Fibroblast of peridontal ligament (primary cell): ENCODE data around the gene GTPBP4.

Experiments used
- DNase-seq: peaks from one replicate; pipeline ENCODE4 v3.0.0-alpha.2; 2010; ENCODE audit errors: extremely low read depth

GTPBP4 gene

DNA sequence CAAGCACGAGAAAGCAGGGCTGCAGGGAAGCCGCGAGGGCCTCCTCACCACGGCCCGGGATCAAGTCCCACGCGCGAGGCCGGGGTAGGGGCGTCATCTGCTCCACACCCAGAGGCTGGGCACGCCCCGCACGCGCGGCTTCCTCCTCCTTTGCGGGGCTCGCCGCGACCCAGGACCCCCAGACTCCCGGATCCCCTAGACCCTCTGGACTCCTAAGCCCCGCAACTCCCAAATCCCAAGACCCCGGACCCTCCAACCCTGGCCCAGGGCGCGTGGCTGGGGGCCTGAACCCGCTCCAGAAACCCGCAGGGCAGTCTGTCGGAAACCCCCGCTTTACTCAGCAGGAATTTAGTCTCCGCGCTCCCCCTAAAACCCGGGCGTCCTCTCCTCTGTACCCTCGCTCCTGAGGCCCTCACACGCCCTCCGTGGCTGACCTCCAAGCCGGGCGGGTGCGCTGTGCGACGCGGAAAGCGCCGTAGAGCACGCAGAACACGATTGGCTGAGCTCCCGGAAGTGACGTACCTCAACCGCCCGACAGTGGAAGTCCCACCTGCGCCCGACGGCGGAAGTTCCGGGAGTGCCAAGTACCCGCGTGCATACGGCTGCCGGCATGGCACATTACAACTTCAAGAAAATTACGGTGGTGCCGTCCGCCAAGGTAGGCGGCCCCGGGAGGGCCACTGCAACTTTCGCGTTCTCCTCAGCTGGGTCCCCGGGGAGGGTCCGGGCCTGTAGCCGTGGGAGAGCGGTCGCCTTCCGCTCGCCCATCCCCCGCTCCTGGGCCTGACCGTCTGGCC is at the start of gene GTPBP4:
GTPBP4 (plus strand) TSS at position 565 of the 797 bp plus-strand sequence; CDS start at position 611, 46 bp downstream.
- DNase-seq, result peak; percentile 97

DNA sequence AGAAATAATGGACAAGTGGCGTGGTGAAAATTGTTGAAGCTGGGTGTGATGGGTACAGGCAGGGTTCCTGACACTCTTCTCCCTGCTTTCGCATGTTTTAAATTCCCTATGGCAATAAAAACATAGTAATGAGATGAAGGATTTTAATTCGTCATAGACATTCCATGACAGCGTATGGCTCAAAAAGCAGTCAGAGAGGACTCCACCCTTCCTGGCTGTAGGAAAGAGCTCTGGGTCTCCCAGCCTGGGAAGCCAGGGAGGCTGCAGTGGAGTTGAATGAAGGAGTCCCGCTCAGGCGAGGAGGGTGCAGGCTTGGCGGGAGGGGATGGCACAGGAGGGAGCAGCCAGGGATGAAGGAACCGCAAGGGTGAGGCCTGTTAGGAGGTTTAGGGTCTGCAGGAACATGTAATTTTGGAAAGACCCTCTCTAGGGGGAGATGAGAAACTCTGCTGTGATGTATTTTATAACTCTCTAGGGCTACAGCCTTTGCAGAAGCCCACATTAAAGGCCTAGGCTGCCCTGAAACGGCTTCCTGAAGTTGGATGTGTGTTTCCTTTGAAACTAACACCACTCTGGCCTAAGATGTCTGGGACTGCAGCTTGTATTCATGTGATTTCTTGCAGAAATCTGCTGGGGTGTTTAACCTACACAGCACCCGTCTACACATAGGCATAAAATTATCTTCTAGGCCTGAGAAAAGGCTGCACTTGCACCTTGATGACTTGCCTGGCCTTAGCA is 49.1 kb upstream of the GTPBP4 start:
- peak; percentile 11 for DNase-seq

DNA sequence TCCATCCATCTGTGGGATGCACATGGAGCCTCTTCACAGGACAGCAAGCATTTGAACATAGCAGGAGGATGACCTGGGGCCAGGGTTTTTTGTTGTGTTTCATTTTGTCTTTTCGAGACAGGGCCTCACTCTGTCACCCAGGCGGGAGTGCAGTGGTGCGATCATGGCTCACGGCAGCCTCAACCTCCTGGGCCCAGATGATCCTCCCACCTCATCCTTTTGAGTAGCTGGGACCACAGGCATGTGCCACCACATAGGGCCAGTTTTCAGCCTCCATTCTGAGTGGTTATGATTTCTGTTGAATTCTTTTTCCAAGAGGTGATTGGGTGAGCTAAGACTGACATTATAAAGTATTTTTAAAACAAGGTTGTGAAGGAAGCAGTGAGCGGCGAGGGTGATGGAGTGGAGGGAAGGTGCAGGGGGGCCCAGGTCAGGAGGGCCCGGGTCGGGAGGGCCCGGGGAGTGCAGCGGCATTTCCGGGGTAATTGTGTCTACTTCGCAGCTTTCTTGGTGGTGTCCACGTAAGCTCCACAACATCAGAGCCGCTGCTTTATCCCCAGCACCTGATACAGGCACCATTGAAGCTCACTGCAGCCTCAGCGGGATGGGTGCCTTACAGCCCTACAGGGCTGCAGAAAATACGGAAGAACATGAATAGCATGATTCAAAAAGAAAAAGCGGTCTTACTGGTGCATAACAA is 44.8 kb upstream of the GTPBP4 start:
- DNase-seq, result no peak

- peak; percentile 77 for DNase-seq
Measured at GRCh38 chr10:944034-944831, 44.0 kb upstream of the GTPBP4 start.

- no peak for DNase-seq
Measured at GRCh38 chr10:945778-946177, 42.5 kb upstream of the GTPBP4 start.

DNA sequence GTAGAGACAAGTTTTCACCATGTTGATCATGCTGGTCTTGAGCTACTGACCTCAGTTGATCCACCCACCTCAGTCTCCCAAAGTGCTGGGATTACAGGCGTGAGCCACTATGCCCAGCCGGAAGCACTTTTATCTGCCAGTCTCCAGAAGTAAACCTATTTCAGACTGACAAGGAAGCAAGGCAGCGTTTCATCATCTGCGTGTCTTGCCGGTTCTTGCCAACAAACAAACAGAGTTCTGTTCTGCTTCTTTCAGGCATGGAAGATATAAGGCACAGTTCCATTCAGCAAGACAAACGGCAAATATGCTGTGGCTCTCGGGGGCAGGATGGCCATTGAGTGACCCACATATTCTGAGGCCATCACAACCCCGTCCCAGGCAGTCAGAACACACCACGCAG is 41.2 kb upstream of the GTPBP4 start:
- DNase-seq, result no peak

DNA sequence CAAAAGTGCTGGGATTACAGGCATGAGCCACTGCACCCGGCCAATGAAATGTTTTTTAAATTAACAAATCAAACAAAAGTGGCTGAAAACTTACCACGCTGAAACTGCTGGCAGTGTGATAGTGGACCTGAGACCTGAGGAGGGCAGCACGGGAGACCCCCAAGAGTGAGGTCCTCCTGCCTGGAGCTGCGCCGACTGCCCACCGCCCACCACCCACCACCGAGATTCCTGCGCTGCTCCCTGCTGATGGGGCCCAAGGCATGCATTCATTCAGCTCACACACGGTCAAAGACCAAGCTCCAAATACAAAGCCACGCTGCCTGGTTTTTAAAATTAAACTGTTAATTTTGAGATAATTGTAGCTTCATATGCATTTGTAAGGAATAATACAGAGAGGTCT is 40.4 kb upstream of the GTPBP4 start:
- no peak for DNase-seq

DNA sequence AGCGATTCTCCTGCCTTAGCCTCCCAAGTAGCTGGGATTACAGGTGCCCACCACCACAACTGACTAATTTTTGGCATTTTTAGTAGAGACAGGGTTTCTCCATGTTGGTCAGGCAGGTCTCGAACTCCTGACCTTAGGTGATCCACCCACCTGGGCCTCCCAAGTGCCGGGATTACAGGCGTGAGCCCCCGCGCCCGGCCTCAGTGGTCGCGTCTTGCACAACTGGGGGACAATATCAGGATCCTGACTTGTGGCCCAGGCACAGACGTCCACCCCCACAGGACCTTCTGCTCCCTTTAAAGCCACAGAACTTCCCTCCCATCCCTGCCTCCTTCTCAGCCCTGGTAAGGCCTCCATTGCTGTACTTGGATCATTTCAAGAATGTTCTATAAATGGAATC is 39.9 kb upstream of the GTPBP4 start:
- DNase-seq, result no peak

- no peak for DNase-seq
Measured at GRCh38 chr10:949446-949845, 38.8 kb upstream of the GTPBP4 start.

GRCh38 chr10:953836-954235 is 34.4 kb upstream of the GTPBP4 start:
- no peak for DNase-seq

DNA sequence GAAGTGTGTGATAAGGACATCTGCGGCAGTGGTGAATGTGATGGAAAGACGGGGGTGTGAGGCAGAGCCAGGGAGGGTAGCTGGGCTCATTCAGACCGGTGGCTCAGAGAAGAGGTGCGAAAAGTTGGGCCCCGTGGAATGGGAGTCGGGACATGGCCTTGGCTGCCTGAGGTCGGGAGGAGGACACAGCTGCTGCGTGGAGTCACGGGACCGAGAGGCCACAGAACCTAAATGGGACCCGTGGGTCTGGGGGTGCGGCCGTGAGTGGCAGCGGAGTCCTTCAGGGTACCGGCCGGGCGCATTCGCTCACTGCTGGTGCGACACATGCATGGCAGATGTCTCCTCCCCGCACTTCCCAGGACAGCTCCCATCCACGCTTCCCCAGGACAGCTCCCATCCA is 33.8 kb upstream of the GTPBP4 start:
- DNase-seq, result no peak

- no peak for DNase-seq
Measured at GRCh38 chr10:955127-955819, 33.0 kb upstream of the GTPBP4 start.

DNA sequence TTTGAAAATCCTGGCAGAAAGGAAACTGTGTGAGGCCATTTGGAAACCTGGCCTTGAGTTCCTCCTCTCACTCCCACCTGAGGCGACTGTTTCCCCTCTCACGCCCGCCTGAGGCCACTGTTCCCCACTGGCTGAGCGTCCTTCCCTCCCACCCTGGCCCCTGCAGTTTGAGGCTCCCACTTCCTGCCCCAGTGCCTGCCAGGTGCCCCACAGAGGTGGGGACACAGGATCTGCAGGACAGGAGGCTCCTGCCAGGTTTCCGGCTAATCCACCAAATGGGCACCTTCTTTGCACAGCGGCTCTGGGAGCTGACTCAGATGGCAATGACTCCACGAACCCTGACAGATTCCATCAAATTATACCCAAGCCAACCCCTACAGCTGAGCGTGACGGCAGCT is 32.4 kb upstream of the GTPBP4 start:
- DNase-seq, result no peak

GRCh38 chr10:958106-958505 is 30.1 kb upstream of the GTPBP4 start:
- no peak for DNase-seq

- DNase-seq, result no peak
Measured at GRCh38 chr10:958856-959255, 29.4 kb upstream of the GTPBP4 start.

- DNase-seq, result no peak
Measured at GRCh38 chr10:962342-962741, 25.9 kb upstream of the GTPBP4 start.

GRCh38 chr10:963186-963585 is 25.0 kb upstream of the GTPBP4 start:
- DNase-seq, result no peak

DNA sequence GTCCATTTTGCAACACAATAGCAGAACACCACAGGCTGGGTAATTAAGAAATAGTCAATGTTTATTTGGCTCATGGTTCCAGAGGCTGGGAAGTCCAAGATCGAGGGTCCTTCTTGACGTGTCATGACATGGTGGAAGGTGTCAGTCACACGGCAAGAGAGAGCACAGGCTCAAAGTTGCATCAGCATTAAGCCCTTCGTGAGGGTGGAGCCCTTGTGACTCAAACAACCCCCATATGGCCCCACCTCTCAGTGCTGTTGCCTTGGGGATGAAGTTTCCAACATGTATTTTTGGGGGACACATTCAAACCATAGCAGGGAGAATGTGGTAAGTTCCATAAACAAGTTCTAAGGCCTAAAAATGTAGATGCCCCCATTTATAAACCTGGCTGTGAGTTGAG is 24.6 kb upstream of the GTPBP4 start:
- no peak for DNase-seq

DNA sequence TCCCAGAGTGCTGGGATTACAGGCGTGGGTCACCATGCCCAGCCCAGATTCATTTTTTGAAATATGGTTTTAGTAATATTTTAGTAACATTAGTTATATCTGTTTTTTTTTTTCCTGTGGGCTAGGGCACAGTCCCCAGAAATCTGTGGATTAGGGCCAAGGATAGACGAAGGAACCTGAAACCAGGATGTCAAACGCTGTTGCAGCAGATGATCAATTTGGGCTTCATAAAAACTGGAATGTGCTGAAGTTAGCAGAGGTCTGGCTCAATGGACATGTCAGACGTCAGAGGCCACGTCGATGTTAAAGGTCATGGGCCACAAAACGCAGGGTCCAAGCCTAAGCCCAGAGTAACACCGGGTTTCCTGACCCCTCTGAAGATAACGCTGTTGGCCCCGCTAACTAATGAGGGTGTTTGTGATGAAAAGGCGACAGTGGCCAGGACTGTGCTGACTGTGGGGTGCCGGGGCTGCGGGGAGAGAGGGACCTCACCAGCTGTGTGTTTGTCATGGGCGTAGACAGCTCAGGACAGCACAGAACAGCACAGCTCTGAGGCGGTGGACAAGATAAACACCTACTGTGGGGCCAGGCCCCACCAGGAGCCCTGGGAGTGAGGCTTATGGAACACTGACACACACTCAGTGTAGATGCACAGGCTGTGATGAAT is 23.8 kb upstream of the GTPBP4 start:
- peak; percentile 54 for DNase-seq

DNA sequence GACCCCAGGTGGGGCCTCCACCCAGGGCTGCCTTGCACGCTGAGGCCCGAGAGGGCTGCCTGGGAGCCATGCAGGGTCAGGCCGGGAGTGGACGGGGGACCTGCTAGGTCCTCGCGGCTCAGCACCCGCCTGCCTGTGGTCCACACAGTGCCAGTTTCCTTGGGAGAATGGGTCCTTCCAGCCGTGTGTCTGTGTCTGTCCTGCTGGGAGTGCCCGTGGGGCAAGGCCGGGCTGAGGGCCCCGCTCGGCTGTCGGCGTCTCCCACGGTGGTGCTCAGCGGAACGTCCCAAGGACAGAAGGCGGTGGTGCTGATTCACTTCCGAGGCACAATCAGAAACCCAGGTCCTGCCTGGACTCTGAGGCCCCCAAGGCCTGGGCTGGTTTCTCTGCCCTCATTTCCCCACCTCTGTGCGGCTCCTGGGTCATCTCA is 23.2 kb upstream of the GTPBP4 start:
- no peak for DNase-seq
